ENCODE results near the gene GRK4.

- TF ChIP-seq POLR2A (IDR thresholded peaks at IDR 0.05) = no peak
- no peak for TF ChIP-seq CTCF (IDR thresholded peaks at IDR 0.05)
Observed at GRCh38 chr4:3082925-3083515, 119.6 kb downstream of the GRK4 start.

All from heart left ventricle (tissue), 13 donors.